Duodenal mucosa (tissue), 2 donors: ENCODE data around the gene LRMDA.

Experiments used
- H3K27ac ChIP-seq: one replicate; pipeline ENCODE4 v1.7.0; 2013; ENCODE audit warnings: low read depth, low read length
- H3K27me3 ChIP-seq, 2 donors: one replicate each; pipeline ENCODE4 v1.7.0; 2013; ENCODE audit warnings: low read length in 2 of 2, control low read depth in 1 of 2; ENCODE audit not compliant: insufficient read depth in 2 of 2, control insufficient read depth in 1 of 2
- H3K36me3 ChIP-seq, 2 donors: one replicate each; pipeline ENCODE4 v1.7.0; 2013; ENCODE audit warnings: low read length in 2 of 2, control low read depth in 1 of 2; ENCODE audit not compliant: insufficient read depth in 2 of 2, control insufficient read depth in 1 of 2
- H3K4me1 ChIP-seq, 2 donors: one replicate each; pipeline ENCODE4 v1.7.0; 2013; ENCODE audit warnings: low read length in 2 of 2, control low read depth in 1 of 2; ENCODE audit not compliant: insufficient read depth in 2 of 2, control insufficient read depth in 1 of 2
- H3K4me3 ChIP-seq, 2 donors: one replicate each; pipeline ENCODE4 v1.7.0; 2013; ENCODE audit warnings: low read length in 2 of 2, low read depth in 1 of 2
- H3K9ac ChIP-seq, 2 donors: one replicate each; pipeline ENCODE4 v1.7.0; 2013; ENCODE audit warnings: low read length in 2 of 2, low read depth in 1 of 2
- H3K9me3 ChIP-seq, 2 donors: one replicate each; pipeline ENCODE4 v1.7.0; 2013; ENCODE audit warnings: low read length in 2 of 2, control low read depth in 1 of 2; ENCODE audit not compliant: control insufficient read depth in 1 of 2

LRMDA gene

DNA sequence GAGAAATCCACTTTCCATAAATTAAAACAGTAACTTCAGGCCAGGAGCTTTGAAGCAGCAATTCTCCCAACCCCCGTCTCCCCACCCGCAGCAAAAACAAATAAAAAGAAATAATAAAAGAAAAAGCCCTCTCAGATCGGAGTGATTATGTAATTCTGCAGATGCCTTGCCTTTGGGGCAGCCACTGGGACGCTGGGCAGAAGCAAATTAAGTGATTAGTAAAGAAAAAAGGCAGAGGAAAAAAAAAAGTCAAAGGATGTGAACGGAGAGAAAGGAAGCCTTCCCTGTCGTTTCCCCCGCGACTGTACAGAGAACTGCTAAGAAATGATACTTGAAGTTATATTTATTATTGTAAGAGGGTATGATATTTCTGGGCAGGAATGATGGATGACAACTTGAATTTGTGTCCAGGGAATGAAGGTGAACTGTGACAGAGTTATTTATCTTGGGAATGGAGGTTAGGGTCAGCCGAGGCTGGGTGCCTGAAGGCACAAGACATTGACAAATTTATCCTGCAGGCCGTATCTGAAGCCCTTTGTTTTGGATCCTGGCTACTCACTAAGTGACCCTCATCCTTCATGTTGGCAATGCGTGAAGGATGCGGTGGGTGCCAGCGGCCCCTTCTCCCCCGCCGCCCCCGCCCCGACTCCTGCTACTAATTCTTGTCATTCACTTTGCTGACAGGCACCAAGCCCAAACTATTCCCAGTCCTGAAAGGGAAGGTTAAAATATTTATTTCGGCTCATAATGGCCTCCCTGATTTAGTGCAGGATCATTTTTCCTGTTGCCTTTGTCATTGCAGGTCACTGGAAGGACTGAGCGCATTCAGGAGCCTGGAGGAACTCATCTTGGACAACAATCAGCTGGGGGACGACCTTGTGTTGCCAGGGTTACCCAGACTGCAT is 604.0 kb downstream of the LRMDA start:
- peaks cover 0 to 10% of the 10 kb centered on the region in 2 donors for H3K9me3 ChIP-seq
- no peak overlapping the region for H3K4me3 ChIP-seq
- no peaks in the 10 kb centered on the region for H3K27me3 ChIP-seq
- H3K36me3 ChIP-seq, result peaks cover 0 to 4% of the 10 kb centered on the region in 2 donors
- H3K4me1 ChIP-seq, result peaks cover 21 to 24% of the 10 kb centered on the region in 2 donors
- no peak overlapping the region for H3K9ac ChIP-seq
- no peak overlapping the region for H3K27ac ChIP-seq

- Histone ChIP-seq H3K4me3 (no peak overlapping the region), H3K9ac (no peak overlapping the region), H3K9me3 (peaks cover 0 to 10% of the 10 kb centered on the region in 2 donors), H3K27ac (no peak overlapping the region), H3K27me3 (no peaks in the 10 kb centered on the region), H3K36me3 (peaks cover 0 to 4% of the 10 kb centered on the region in 2 donors), H3K4me1 (peaks cover 21 to 24% of the 10 kb centered on the region in 2 donors)
Observed at GRCh38 chr10:76036111-76036940, 604.9 kb downstream of the LRMDA start.

GRCh38 chr10:76036962-76037361 is 605.5 kb downstream of the LRMDA start:
- Histone ChIP-seq H3K9me3 (peaks cover 0 to 10% of the 10 kb centered on the region in 2 donors), H3K4me1 (peaks cover 21 to 24% of the 10 kb centered on the region in 2 donors), H3K36me3 (peaks cover 0 to 4% of the 10 kb centered on the region in 2 donors), H3K4me3 (no peak overlapping the region), H3K27ac (no peak overlapping the region), H3K9ac (no peak overlapping the region), H3K27me3 (no peaks in the 10 kb centered on the region)

GRCh38 chr10:76037531-76038155 is 606.2 kb downstream of the LRMDA start:
- no peaks in the 10 kb centered on the region for H3K27me3 ChIP-seq
- H3K4me3 ChIP-seq, result no peak overlapping the region
- H3K9me3 ChIP-seq, result peaks cover 0 to 10% of the 10 kb centered on the region in 2 donors
- no peak overlapping the region for H3K9ac ChIP-seq
- H3K36me3 ChIP-seq, result peaks cover 0 to 4% of the 10 kb centered on the region in 2 donors
- no peak overlapping the region for H3K27ac ChIP-seq
- H3K4me1 ChIP-seq, result peaks cover 21 to 24% of the 10 kb centered on the region in 2 donors

DNA sequence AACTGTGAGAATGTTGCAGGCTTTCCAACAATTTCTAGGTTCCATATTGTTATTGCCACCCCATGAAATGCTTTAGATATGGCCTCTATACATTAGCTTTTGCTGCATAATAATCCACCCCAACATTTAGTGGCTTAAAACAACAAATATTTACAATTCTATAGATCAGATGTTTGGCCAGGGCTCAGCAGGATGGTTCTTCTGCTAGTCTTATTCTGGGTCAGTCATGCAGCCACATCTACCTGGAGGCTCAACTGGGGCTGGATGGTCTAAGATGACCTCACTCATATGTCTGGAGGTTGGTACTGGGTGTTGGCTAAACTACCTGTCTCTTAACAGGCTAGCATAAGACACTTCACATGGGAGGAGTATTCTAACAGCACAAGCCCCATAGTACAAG is 607.3 kb downstream of the LRMDA start:
- H3K9ac ChIP-seq, result no peak overlapping the region
- no peak overlapping the region for H3K4me3 ChIP-seq
- no peaks in the 10 kb centered on the region for H3K27me3 ChIP-seq
- no peak overlapping the region for H3K27ac ChIP-seq
- H3K4me1 ChIP-seq, result peaks cover 16 to 18% of the 10 kb centered on the region in 2 donors
- H3K36me3 ChIP-seq, result peaks cover 0 to 4% of the 10 kb centered on the region in 2 donors
- peaks cover 0 to 10% of the 10 kb centered on the region in 2 donors for H3K9me3 ChIP-seq

DNA sequence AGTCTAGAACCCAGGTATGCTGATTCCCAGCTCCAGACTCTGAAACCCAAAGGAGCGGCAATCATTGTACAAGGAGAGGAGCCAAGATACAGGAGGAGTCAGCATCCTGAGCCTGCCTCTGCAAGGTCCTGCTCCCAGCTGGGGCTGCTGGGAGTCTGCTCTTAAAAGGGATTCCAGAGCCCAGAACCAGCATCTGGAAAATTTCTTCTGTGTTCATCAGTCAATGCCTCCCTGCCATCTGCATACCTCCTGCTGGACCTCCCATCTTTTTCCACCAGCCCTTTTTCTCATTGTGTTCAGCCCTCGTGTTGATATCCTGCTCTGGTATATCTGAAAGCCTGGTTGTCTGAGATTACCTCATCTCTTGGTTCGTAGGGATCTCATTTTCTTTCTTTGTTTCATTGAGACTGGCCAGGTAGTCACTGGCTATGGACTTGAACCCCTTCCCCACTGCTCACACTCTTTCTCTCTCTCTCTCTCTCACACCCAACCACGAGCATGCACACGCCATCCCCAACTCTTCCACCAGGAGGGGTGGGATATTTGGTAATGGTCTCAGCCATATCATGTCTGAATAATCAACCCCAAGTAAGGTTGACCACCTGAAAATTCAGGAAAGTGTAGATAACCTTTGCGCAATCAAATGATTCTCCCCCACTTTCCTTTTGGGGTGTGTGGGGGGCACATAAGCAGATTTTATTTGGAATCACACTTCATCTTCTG is 608.8 kb downstream of the LRMDA start:
- peaks cover 0 to 4% of the 10 kb centered on the region in 2 donors for H3K36me3 ChIP-seq
- no peak overlapping the region for H3K9ac ChIP-seq
- H3K9me3 ChIP-seq, result peaks cover 0 to 10% of the 10 kb centered on the region in 2 donors
- no peak overlapping the region for H3K4me3 ChIP-seq
- peaks cover 5 to 8% of the 10 kb centered on the region in 2 donors for H3K4me1 ChIP-seq
- H3K27me3 ChIP-seq, result no peaks in the 10 kb centered on the region
- H3K27ac ChIP-seq, result no peak overlapping the region

DNA sequence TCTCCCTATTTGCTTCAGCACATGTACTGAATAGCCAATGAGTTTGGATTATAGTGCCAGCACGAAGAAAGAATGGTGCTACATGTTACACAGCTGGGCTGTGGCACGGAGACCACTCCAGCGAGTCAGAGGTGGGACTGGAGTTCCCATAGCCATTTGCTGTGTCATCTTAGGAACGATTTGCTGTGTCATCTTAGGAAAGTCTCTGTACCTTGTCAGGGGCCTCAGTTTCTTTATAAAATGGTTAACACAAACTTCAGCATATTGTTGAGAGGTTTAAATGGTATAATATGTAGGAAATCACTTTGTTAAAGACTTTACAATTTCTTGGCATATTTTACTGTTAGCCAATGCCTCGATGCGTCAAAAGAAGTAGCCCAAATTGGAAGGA is 609.4 kb downstream of the LRMDA start:
- H3K4me3 ChIP-seq, result no peak overlapping the region
- peaks cover 5 to 8% of the 10 kb centered on the region in 2 donors for H3K4me1 ChIP-seq
- H3K9ac ChIP-seq, result no peak overlapping the region
- H3K9me3 ChIP-seq, result peaks cover 0 to 10% of the 10 kb centered on the region in 2 donors
- H3K27me3 ChIP-seq, result no peaks in the 10 kb centered on the region
- H3K27ac ChIP-seq, result no peak overlapping the region
- peaks cover 0 to 4% of the 10 kb centered on the region in 2 donors for H3K36me3 ChIP-seq

- Histone ChIP-seq H3K4me1 (peaks cover 3 to 6% of the 10 kb centered on the region in 2 donors), H3K4me3 (no peak overlapping the region), H3K9me3 (peaks cover 0 to 10% of the 10 kb centered on the region in 2 donors), H3K36me3 (peaks cover 0 to 4% of the 10 kb centered on the region in 2 donors), H3K27ac (no peak overlapping the region), H3K9ac (no peak overlapping the region), H3K27me3 (no peaks in the 10 kb centered on the region)
Observed at GRCh38 chr10:76041551-76041950, 610.1 kb downstream of the LRMDA start.

DNA sequence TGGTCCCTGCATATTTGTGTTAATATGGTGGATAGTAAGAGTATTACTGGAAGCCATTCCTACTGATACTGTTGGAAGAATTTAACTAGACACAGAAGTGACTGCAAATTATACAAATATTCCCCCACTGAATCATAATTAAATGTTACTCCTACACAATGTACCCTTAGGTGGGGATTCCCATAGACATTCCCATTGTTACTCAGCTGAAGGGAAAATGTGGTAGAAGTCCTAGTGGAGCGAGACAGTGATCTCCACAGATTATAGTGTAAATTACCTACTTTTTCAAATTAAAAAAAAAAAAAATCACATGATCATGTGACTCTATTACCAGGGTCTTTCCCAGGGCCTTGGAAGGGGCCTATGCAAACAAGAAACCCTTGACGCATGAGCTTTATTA is 611.8 kb downstream of the LRMDA start:
- Histone ChIP-seq H3K4me3 (no peak overlapping the region), H3K27me3 (no peaks in the 10 kb centered on the region), H3K9ac (no peak overlapping the region), H3K9me3 (peaks cover 0 to 8% of the 10 kb centered on the region in 2 donors), H3K27ac (no peak overlapping the region), H3K4me1 (no peaks in the 10 kb centered on the region), H3K36me3 (peaks cover 0 to 3% of the 10 kb centered on the region in 2 donors)
